ENCODE data around the gene PRMT3.

PRMT3 gene

DNA sequence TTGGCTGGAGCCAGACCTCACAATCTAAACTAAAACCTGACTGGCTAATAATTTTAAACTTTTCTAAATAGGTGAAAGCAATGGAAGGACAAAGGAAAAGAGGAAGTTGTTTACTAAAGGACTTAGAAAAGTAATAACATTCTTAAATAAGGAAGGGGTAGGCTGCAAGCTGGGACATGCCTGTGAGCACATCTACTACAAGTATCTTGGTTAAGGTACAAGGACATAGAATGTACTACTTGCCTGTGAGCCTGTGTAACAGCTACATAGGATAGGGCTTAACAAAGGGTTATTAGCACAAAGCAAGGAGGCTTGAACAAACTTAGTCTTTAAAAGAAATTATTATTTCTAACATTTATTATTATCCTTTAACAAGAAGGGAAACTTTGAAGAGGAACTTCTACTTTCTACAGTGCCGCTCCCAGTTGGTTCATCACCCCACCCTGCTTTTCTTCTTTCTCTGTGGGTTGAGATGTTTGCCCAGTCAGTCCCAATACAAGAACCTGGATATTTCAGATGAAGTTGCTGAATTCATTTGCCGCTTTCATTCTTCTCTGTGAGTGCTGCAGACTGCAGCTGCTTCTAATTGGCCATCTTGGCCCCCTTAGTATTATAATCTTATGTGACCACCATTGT is 87.5 kb downstream of the PRMT3 start:
- no peaks in the 10 kb centered on the region for H3K4me1 ChIP-seq (ENCODE audit: control insufficient read depth, insufficient read depth, low read length)
- ChIA-PET CTCF (no interaction called here), POLR2A (no interaction called here)
- H3K9me3 ChIP-seq (ENCODE audit: control insufficient read depth, insufficient read depth, low read depth, low read length): no peaks in the 10 kb centered on the region
- H3K27ac ChIP-seq (ENCODE audit: extremely low read depth, low read depth, low read length): no peak overlapping the region
- TF ChIP-seq ZEB2 (tag by site-specific recombination; IDR thresholded peaks at IDR 0.05) (no peak), PRDM4 (tag by site-specific recombination; IDR thresholded peaks at IDR 0.05) (no peak), ZNF654 (tag by site-specific recombination; IDR thresholded peaks at IDR 0.05; ENCODE audit: low read depth) (no peak), ZNF157 (tag by site-specific recombination; IDR thresholded peaks at IDR 0.05) (no peak), SCRT2 (tag by site-specific recombination; IDR thresholded peaks at IDR 0.05) (no peak), GLIS2 (tag by site-specific recombination; IDR thresholded peaks at IDR 0.05) (no peak), PRDM1 (tag by site-specific recombination; IDR thresholded peaks at IDR 0.05) (no peak), ZSCAN16 (tag by site-specific recombination; IDR thresholded peaks at IDR 0.05) (no peak), ZNF555 (tag by site-specific recombination; conservative IDR thresholded peaks at IDR 0.05) (no peak), ZNF549 (tag by site-specific recombination; IDR thresholded peaks at IDR 0.05) (no peak), ZNF830 (tag by site-specific recombination; IDR thresholded peaks at IDR 0.05; ENCODE audit: low read depth) (no peak), ZNF324 (tag by site-specific recombination; IDR thresholded peaks at IDR 0.05) (no peak), ZXDB (tag by site-specific recombination; IDR thresholded peaks at IDR 0.05) (no peak), ZNF610 (tag by site-specific recombination; IDR thresholded peaks at IDR 0.05; ENCODE audit: borderline replicate concordance) (no peak), HIC1 (tag by site-specific recombination; IDR thresholded peaks at IDR 0.05) (no peak), ZNF214 (tag by site-specific recombination; IDR thresholded peaks at IDR 0.05; ENCODE audit: borderline replicate concordance) (no peak), ZNF621 (tag by site-specific recombination; IDR thresholded peaks at IDR 0.05) (no peak)
- TF ChIP-seq, protein P1, sequence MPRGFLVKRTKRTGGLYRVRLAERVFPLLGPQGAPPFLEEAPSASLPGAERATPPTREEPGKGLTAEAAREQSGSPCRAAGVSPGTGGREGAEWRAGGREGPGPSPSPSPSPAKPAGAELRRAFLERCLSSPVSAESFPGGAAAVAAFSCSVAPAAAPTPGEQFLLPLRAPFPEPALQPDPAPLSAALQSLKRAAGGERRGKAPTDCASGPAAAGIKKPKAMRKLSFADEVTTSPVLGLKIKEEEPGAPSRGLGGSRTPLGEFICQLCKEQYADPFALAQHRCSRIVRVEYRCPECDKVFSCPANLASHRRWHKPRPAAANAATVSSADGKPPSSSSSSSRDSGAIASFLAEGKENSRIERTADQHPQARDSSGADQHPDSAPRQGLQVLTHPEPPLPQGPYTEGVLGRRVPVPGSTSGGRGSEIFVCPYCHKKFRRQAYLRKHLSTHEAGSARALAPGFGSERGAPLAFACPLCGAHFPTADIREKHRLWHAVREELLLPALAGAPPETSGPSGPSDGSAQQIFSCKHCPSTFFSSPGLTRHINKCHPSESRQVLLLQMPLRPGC (tag by site-specific recombination; IDR thresholded peaks at IDR 0.05): no peak
- TF ChIP-seq, protein P2, sequence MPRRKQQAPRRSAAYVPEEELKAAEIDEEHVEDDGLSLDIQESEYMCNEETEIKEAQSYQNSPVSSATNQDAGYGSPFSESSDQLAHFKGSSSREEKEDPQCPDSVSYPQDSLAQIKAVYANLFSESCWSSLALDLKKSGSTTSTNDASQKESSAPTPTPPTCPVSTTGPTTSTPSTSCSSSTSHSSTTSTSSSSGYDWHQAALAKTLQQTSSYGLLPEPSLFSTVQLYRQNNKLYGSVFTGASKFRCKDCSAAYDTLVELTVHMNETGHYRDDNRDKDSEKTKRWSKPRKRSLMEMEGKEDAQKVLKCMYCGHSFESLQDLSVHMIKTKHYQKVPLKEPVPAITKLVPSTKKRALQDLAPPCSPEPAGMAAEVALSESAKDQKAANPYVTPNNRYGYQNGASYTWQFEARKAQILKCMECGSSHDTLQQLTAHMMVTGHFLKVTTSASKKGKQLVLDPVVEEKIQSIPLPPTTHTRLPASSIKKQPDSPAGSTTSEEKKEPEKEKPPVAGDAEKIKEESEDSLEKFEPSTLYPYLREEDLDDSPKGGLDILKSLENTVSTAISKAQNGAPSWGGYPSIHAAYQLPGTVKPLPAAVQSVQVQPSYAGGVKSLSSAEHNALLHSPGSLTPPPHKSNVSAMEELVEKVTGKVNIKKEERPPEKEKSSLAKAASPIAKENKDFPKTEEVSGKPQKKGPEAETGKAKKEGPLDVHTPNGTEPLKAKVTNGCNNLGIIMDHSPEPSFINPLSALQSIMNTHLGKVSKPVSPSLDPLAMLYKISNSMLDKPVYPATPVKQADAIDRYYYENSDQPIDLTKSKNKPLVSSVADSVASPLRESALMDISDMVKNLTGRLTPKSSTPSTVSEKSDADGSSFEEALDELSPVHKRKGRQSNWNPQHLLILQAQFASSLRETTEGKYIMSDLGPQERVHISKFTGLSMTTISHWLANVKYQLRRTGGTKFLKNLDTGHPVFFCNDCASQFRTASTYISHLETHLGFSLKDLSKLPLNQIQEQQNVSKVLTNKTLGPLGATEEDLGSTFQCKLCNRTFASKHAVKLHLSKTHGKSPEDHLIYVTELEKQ (tag by site-specific recombination; IDR thresholded peaks at IDR 0.05; ENCODE audit: borderline replicate concordance): no peak
- TF ChIP-seq, protein P3, sequence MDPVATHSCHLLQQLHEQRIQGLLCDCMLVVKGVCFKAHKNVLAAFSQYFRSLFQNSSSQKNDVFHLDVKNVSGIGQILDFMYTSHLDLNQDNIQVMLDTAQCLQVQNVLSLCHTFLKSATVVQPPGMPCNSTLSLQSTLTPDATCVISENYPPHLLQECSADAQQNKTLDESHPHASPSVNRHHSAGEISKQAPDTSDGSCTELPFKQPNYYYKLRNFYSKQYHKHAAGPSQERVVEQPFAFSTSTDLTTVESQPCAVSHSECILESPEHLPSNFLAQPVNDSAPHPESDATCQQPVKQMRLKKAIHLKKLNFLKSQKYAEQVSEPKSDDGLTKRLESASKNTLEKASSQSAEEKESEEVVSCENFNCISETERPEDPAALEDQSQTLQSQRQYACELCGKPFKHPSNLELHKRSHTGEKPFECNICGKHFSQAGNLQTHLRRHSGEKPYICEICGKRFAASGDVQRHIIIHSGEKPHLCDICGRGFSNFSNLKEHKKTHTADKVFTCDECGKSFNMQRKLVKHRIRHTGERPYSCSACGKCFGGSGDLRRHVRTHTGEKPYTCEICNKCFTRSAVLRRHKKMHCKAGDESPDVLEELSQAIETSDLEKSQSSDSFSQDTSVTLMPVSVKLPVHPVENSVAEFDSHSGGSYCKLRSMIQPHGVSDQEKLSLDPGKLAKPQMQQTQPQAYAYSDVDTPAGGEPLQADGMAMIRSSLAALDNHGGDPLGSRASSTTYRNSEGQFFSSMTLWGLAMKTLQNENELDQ (tag by site-specific recombination; IDR thresholded peaks at IDR 0.05; ENCODE audit: low read depth): no peak
- peaks cover 0 to 5% of the 10 kb centered on the region in 2 experiments; a peak in 1 of 3 replicates for H3K36me3 ChIP-seq (ENCODE audit: control insufficient read depth in 2 of 2, insufficient read depth in 1 of 2, low read length in 2 of 2)
- H3K4me3 ChIP-seq (ENCODE audit: low read depth, low read length): no peak overlapping the region
